Measurements from ENCODE around the gene ERC2.

DNA sequence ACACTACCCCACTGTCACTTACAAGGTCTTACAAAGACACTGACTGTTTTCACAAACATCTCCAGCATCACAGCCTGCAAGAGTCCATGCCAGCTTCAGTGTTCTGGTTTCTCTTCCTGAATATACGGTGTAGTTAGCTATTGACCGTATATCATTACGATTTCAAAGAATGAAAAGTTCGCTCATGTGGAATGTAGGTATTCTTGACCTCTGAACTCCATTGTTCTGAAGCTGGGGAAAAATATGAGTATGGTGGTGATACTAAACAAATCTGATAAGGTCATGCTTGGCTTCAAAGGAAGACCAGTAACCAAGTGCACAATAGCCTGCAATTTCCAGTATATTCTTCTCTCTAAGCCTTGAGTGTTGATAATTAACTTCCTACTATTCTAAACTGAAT, 665.5 kb downstream of the ERC2 start:
- TF ChIP-seq, protein P1, sequence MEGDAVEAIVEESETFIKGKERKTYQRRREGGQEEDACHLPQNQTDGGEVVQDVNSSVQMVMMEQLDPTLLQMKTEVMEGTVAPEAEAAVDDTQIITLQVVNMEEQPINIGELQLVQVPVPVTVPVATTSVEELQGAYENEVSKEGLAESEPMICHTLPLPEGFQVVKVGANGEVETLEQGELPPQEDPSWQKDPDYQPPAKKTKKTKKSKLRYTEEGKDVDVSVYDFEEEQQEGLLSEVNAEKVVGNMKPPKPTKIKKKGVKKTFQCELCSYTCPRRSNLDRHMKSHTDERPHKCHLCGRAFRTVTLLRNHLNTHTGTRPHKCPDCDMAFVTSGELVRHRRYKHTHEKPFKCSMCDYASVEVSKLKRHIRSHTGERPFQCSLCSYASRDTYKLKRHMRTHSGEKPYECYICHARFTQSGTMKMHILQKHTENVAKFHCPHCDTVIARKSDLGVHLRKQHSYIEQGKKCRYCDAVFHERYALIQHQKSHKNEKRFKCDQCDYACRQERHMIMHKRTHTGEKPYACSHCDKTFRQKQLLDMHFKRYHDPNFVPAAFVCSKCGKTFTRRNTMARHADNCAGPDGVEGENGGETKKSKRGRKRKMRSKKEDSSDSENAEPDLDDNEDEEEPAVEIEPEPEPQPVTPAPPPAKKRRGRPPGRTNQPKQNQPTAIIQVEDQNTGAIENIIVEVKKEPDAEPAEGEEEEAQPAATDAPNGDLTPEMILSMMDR (IDR thresholded peaks at IDR 0.05; ENCODE audit: insufficient read depth, low read length, poor library complexity, severe bottlenecking): no peak
- no peak for TF ChIP-seq EZH2phosphoT487 (conservative IDR thresholded peaks at IDR 0.05; ENCODE audit: low read length)

Data from SU-DHL-6 (cell line).